GM21447 (cell line): ENCODE measurements around the gene UPF1.

Experiments
- ATAC-seq: cut with Tn5 transposase; IDR thresholded peaks from one replicate; pipeline ENCODE4 v1.9.1; 2021; ENCODE audit not compliant: unreplicated experiment

The UPF1 gene

DNA sequence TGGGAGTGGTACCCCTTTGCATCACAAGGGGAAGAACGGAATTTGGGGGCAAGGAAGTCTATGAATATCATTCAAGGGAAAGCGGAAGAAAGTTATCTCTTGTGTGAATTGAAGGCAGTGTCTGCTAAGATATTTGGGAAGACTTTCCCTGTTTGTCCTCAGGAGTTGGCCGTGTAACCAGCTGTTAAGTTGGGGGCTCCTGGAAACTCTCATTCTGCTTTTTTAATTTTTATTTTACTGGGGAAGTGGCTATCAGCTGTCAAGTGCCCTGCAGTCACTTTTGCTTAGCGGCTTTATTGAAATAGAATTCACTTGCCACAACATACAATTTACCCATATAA lies 2.9 kb downstream of the UPF1 start:
- ATAC-seq: no peak

DNA sequence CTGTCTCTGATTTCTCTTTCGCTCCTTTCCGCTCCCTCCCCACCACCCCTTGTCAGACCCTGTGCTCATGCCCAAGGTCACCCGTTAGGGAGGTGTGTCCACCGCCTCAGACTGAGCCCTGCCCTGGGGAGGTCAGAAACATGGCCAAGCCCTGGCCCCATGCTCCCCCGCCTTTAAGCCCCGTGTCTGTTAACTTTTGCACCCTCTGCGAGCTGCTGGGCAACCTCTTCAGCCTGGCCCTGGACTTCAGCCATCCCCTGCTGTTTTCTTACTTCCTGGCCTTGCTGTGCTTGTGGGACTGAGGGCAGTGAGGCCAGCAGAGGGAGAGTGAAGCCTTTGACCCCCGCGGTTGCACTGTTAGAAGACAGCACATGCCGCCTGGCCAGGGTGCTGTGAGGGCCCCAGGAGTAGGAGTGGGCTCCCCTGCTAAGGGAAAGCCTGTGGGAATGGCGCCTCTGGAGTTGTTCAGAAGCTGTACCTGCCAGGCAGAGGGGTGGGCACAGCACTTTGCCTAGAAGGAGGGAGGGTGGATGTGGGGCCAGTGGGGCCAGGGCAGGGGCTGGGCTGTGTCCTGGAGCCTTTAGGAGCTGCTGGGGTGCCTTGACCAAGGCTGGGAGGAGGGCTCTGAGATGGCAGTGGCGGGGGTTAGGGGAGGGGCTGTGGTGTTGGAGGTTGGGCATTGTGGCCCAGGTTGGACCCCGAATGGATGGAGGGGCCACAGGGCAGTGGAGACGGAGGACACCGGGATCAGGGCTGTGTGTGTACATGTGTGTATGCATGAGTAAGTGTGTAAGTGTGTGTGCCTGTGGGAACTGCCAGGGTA lies 7.9 kb downstream of the UPF1 start:
- no peak for ATAC-seq

DNA sequence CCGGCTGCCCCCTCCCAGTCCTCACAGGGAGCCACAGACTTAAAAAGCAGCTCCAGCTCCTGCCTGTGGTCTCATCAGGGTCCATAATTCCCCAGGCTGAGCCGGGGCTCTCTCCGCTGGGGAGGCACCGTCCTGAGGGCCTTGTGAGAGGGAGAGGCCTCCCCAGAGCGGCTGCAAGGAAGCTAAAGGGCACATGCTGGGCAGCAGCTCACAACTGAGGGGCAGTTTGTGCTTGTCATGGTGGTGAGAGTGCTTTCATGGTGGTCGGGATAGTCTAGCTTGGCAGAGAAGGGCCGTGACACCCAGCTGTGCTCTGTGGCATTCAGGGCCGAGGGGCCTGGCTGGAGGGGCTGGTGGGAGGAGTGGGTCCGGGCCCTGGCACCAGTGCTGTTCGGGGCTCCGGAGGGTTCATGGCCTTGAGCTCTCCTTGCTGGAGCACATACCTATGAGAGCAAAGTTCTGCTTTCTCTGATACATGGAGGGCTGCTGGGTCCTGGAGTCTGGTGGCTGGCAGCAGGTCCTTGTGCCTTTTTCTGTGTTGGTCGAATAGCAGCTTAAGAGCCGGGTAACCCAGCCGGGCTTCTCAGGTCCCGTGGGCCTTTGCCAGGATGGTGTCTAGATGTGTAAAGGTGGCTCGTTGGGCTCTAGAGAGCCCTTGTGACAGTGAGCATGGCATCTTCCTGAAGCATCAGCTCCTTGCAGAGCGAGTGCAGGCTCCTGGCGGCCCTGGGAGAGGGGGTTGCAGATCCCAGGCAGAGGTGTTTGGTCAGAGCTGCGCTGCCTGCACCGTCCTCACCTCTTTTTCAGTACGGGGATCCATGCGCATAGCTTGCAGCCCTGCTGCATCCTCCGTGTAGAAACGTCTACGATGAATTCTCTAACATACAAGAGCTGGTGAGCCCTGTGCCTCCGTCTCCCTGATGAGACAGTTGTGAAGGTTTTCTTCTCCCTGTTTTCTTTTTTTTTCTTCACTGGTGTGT lies 8.8 kb downstream of the UPF1 start:
- ATAC-seq: no peak

DNA sequence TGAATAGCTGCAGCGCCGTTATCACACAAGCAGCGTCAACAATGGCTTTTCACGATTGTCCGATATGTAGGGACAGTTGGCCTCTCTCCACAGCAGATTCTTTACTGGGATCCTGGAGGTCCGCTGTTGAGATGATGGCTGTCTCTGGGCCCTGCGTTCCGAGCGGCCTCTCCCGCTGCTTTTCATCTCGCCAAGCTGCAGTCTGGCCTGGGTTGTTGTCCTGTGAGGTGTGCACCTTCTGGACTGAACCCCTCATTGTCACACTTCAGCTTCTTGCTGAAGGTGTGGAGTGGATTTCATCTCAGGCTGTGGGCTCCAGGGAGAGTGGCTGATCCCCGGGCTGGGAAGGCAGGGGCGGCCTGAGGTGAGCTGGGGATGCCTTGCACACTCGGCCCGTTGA lies 9.6 kb downstream of the UPF1 start:
- no peak for ATAC-seq

DNA sequence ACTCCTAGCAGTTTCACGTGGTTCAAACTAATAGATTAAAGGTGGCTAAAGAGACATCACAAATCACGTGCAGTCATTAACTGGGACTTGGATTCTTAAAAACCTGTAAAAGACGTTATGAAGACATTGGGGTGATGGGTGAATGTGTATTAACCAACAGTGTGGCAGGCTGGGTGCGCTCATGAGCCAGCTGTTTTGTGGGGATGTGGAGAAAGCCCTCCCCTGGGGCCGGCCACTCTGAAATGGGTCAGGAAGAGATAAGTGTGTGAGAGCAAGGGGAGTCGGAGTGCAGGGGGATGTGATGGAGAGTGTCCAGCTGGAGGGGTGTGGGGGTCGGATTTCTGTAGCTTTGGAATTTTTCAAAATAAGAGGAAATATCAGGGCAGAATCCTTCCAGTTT lies 10.4 kb downstream of the UPF1 start:
- no peak for ATAC-seq

DNA sequence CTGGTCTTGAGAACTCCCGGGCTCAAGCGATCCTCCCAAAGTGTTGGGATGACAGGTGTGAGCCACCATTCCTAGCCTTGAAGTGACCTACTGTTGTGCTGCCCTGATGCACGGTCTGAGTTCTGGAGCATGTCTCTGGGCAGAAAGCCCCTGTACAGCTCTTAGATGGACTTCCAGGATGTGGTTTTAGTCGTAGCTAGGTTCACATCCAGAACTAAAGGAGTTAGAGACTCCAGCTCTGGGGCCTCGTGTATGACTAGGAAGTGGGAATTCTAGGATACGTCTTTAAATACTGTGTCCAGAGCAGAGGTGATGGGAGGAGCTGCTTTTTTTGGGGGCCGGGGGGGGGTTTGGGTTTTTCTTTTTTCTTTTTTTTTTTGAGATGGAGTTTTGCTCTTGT lies 12.2 kb downstream of the UPF1 start:
- no peak for ATAC-seq

DNA sequence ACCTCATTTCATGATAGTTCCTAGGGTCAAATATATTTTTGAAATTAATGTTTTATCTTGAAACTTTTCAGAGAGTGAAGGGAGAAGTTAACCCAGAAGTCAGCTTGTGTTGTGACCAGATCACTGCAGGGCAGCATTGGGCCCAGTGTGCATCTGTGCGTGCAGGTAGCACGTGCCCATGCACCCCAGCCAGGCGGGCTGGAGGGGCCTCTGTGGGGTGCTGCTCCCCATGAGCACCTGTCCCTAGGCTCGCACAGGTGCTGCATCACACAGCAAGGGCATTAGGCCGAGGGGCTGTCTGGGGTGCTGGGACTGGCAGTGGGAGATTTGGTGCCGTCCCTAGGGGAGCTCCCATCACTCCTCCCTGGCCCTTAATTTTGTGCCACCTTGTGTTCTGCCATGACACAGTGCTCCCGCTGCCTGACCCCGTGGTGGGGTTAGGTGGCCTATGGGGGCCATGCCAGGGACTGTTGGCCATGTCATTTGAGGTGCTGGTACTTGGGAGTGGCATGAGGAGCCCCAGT lies 13.1 kb downstream of the UPF1 start:
- ATAC-seq: no peak

DNA sequence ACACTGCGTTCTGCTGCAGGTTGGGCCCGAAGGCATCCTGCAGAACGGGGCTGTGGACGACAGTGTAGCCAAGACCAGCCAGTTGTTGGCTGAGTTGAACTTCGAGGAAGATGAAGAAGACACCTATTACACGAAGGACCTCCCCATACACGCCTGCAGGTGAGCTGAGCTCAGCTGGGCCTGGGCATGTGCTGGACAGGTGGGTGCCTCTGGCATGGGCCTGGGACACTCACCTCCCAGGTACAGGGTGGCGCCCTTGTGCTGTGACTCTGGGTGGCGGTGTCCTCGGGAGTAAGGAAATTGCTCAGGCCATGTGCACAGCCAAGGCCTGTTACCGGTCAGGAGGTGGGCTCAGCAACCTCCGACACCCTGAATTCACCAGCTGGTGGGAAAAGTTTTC lies 14.2 kb downstream of the UPF1 start:
- ATAC-seq: no peak

DNA sequence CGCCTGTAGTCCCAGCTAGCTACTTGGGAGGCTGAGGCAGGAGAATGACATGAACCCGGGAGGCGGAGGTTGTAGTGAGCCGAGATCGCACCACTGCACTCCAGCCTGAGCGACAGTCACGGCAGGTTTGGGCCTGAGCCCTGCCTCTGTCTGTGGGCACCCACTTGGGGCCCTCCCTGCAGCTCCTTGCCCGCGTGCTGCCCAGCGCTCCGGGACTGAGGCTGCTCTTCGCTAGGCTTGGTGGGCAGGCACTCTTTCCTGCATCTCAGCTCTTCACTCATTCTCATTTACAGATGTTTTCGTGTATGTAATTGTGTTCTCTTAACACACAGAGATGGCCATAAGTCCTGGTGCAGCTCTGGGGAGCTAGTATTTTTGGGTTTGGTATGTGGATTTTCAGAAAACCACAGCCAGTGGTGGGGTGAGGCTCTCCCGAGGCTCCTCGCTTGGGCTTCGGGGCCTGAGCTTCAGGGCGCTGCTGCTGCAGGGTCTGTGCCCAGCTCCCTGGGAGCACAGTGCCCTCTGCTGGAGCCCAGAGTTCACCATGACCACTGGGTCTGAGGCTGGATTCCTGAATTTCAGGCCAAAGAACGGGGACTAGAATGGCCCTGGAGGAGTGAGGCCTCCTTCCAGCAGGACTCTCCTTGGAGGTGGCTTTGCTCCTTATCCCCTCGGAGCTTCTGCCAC lies 15.2 kb downstream of the UPF1 start:
- ATAC-seq: no peak

DNA sequence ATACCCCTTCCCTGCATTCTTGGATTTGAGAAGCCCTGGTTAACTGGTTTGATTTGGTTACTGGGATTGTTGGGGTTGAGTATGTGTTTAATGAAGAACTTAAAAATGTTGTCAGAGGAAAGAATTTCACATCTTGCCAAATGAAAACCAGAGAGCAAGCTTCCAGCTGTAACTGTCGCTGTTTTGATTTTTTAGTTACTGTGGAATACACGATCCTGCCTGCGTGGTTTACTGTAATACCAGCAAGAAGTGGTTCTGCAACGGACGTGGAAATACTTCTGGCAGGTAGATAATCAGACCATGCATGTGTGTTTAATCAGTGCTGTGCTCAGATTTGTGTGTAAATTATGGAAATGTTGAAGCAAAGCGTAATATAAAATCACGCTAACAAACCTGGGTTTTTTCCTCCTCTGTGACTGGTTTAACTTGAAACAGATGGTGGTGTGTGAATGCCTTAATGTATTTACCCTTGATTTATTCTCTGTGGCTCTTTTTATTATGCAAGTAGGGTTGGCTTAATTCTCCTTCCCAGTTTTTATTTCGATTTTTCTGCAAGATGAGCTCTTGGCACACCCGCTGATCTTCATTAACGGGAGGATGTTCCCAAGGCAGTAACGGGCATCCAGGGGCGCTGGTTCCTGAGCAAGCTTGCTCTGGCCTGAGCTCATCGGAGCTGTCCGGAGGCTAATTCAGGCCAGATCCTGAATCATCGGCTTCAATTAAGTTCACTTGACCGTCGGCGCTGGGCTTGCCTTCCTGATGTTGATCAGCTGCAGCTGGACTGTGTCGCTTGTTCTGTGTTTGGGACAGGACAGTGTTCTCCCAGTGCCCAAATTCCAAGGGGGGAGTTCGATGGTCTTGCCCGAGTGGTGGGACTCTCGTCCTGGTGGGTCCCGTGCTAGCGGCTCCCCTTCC lies 16.0 kb downstream of the UPF1 start:
- no peak for ATAC-seq

DNA sequence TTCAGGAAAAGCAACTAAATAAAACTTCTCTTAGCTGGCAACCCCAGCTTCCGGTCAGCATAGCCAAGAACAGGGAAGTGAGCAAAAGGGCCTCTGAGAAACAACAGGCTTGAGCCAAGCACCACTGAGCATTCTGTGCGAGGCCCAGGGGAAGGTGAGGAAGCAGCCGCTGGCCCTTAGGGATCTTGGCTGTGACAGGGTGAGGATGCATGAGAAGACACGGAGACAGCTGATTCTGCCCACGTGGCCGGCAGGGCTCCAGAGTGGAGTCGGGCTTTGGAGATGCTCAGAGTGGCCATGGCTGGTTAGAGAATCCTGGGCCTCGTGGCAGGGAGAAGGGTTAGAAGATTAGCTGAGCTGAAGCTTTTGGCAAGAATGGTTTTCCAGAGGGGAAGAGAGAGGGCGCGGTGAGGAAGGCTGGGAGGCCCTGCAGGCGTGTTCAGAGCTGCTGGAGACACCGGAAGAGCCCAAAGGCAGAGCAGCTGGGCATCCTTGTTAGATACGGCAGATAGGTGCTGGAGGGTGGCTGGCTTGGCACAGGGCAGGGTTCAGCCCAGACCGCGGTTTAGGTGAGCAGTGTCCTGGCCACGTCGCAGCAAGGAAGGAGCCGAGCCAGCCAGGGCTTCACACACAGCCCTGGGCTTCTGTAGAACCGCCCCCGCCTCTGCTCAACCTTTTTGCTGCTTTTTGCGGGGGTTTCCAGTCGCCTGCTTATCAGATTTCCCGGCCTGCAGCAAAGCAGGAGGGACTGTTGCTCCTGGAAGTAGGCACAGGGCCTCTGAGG lies 17.3 kb downstream of the UPF1 start:
- ATAC-seq: no peak

DNA sequence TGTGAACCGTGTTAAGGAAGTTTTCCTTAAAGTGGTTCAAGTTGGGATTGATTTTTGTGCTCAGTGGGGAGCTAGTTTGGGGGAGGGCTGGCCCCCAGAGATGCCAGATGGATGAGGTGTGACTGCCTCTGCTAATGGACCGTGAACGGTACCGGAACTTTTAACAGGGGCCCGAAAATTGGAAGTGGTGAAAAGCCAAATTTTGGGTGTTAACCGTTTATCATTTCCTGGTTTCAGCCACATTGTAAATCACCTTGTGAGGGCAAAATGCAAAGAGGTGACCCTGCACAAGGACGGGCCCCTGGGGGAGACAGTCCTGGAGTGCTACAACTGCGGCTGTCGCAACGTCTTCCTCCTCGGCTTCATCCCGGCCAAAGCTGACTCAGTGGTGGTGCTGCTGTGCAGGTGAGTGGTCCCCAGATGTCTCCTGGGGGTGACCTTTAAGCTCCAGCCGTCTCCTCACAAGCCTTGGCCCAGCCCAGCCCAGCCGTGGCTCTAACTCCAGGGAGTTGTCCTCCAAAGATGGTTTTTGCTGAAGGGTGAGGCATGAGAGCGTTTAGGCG lies 18.2 kb downstream of the UPF1 start:
- no peak for ATAC-seq

DNA sequence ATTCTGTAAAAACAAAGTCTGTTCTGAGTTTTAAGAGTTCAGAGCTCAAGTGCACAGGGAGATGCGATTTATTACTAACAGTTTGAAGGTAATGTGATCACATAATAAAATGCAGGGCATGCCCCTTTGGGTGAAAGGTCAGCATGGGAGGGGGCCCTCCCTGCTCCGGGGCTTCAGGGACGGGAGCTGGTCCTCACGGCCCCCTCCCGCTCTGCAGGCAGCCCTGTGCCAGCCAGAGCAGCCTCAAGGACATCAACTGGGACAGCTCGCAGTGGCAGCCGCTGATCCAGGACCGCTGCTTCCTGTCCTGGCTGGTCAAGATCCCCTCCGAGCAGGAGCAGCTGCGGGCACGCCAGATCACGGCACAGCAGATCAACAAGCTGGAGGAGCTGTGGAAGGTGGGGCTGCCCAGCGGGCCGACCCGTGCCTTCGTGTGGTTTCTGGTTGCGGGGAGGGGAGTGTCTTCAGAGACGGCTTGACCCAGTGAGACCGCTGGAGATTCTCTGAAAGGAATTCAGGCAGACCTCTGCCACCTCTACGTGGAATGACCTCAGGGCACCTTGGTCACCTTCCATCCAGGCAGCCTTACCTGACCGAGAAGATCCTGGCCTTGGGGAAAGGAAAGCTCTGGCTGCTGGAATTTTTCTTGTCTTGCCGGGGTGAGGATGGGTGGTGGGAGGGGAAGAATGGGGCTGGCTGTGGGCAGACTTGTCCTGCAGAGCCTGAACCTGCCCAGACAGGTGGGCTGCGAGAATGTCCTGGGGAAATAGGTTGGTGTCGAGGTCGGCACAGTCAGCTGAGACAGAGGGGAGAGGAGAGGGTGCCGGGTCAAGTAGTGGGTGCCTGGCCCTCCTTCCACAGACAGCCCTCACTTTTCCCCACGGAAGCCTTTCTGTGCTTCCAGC lies 19.0 kb downstream of the UPF1 start:
- ATAC-seq: no peak

DNA sequence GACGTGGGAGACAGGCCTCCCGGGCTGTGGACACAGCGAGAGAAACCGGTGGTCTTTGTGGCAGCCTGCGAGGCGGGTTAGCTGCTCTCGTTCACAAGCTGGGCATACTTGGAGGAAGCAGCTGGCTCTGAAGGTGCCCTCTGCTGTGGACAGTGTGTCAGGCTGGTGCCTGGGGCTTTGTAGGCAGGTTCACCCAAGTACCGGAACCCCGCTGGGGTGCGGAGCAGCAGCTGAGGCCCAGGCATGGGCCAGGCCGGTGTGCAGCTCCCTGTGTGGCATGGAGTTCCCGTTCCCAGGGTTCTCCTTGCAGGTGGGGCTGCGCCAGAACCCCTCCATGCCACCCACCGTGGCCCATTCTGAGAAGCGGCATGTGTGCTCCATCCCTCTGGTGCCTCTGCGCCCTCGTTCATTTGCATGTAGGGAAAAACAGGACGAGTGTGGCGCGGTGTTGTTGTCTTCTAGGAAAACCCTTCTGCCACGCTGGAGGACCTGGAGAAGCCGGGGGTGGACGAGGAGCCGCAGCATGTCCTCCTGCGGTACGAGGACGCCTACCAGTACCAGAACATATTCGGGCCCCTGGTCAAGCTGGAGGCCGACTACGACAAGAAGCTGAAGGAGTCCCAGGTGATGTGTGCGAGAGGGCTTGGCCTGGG lies 20.0 kb downstream of the UPF1 start:
- no peak for ATAC-seq

DNA sequence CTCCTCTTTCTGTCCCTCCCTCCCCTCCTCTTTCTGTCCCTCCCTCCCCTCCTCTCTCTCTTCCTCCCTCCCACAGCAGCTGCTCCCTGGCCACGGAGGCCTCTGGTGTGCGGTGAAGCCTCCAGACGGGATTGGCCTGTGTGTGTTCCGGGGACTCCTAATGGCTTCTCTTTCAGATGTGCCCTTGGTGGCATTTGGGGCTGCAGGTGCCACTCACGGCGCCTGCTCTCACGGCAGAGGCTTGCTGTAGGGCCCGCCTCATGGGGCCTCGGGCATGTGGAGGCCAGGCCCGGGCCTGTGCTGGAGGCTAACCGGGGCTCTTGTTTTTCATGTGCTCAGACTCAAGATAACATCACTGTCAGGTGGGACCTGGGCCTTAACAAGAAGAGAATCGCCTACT lies 20.9 kb downstream of the UPF1 start:
- no peak for ATAC-seq

DNA sequence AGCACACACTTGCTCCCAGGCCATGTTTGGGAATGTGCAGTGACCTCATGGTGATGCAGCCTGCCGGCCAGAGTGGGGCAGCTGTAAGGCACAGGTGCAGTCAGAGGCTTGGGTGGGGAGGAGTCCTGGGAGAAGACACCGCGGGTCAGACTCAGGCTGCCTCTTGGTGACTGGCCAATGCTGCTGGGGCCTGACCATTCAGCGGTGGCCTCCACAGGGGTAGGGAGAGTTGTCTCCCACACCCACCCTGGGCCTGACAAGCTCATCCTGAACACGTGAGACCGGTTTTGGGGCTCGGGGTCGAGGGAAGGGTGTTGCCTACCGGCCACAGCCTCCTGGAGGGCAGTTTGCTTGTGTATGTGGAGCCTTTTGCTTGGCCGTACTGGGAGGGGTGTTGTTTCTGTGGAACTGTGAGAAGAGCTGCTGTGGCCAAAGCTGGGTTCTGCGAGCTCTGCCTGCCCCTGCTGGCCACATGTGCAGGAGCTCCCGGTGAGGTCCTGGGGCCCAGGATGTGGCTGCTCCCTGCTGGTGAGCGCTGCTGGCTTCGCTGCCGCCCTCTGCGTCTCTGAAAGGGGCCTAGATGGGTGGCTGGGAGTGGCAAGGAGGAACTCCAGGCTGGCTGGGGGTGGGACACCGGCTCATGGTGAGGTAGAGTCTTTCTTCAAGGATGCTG lies 22.1 kb downstream of the UPF1 start:
- no peak for ATAC-seq

DNA sequence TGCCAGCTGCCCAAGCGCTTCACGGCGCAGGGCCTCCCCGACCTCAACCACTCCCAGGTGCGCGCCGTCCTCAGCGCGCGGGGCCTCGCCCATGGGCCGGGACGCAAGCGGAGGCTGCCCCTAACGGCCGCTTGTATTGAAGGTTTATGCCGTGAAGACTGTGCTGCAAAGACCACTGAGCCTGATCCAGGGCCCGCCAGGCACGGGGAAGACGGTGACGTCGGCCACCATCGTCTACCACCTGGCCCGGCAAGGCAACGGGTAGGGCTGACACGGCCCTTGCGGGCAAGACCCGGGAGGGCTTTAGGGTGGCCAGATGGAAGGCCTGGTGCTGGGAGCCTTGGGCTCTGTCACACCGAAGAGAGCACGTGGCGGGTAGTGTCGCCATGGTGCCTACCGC lies 23.2 kb downstream of the UPF1 start:
- ATAC-seq: no peak
